GM18907 (cell line): ENCODE results near the gene CCDC157.
A peak's percentile ranks its signal among the peaks of the same experiment; 100 is the strongest.

Experiments
- ATAC-seq: cut with Tn5 transposase; IDR thresholded peaks from one replicate; pipeline ENCODE4 v1.9.1; 2021; ENCODE audit warnings: mild to moderate bottlenecking, moderate library complexity; ENCODE audit not compliant: unreplicated experiment

Gene CCDC157

GRCh38 chr22:30356449-30357235 is at the start of gene CCDC157, which contains the start of gene SF3A1:
Gene CCDC157, plus strand, starts transcription at chr22:30357007. Its CDS starts 8,994 bp downstream, at chr22:30366001.
Gene SF3A1, minus strand, starts transcription at chr22:30356894. Its CDS starts 102 bp downstream, at chr22:30356792.
- ATAC-seq, result peak; percentile 91

- no peak for ATAC-seq
Measured at GRCh38 chr22:30307041-30307574, 49.7 kb upstream of the CCDC157 start.

- ATAC-seq, result no peak
Measured at GRCh38 chr22:30308093-30308492, 48.7 kb upstream of the CCDC157 start.

- ATAC-seq, result peak; percentile 31
Measured at GRCh38 chr22:30308518-30309230, 48.1 kb upstream of the CCDC157 start.

- ATAC-seq, result peak; percentile 33
Measured at GRCh38 chr22:30309951-30310741, 46.7 kb upstream of the CCDC157 start.

- ATAC-seq, result no peak
Measured at GRCh38 chr22:30310881-30311771, 45.7 kb upstream of the CCDC157 start.

- no peak for ATAC-seq
Measured at GRCh38 chr22:30312053-30312452, 44.8 kb upstream of the CCDC157 start.

- no peak for ATAC-seq
Measured at GRCh38 chr22:30313527-30314363, 43.1 kb upstream of the CCDC157 start.

- ATAC-seq, result peak; percentile 44
Measured at GRCh38 chr22:30314915-30315314, 41.9 kb upstream of the CCDC157 start.

GRCh38 chr22:30315962-30316576 is 40.7 kb upstream of the CCDC157 start:
- no peak for ATAC-seq

- ATAC-seq, result no peak
Measured at GRCh38 chr22:30317778-30318177, 39.0 kb upstream of the CCDC157 start.

GRCh38 chr22:30318799-30319419 is 37.9 kb upstream of the CCDC157 start:
- no peak for ATAC-seq

GRCh38 chr22:30320021-30320556 is 36.7 kb upstream of the CCDC157 start:
- ATAC-seq, result no peak

- ATAC-seq, result no peak
Measured at GRCh38 chr22:30321461-30321860, 35.3 kb upstream of the CCDC157 start.

GRCh38 chr22:30323246-30323645 is 33.6 kb upstream of the CCDC157 start:
- ATAC-seq, result no peak

- no peak for ATAC-seq
Measured at GRCh38 chr22:30324014-30324730, 32.6 kb upstream of the CCDC157 start.

- no peak for ATAC-seq
Measured at GRCh38 chr22:30325065-30325720, 31.6 kb upstream of the CCDC157 start.
